BJ (cell line): ENCODE measurements around the gene STT3B. TPM values are rescaled to one million over a fixed set of nuclear protein-coding genes. Genes with fewer than 3 reads are reported as not detected.

Experiments
- CTCF ChIA-PET: fragments of 350-600 bp; formaldehyde crosslinking; extraction: SDS; loops from one replicate; lab custom pipeline; 2021; ENCODE audit warnings: antibody characterized with exemption, inconsistent platforms; lab: Yijun Ruan, JAX
- POLR2A ChIA-PET: fragments of 300-600 bp; sonication (Branson Sonifier 250); formaldehyde crosslinking; extraction: SDS; loops from one replicate; lab custom pipeline; 2021; ENCODE audit warnings: antibody characterized with exemption; lab: Charles Lee
- DNase-seq: peaks from one replicate; pipeline ENCODE4 v3.0.0-alpha.2; 2011; ENCODE audit warnings: low read depth
- H3K27me3 ChIP-seq: 2 replicates; pipeline ENCODE4 v1.6.0; 2011; ENCODE audit warnings: low read length; ENCODE audit not compliant: control insufficient read depth, insufficient read depth
- H3K36me3 ChIP-seq: 2 replicates; pipeline ENCODE4 v1.5.1; 2011; ENCODE audit warnings: low read length; ENCODE audit not compliant: control insufficient read depth, insufficient read depth
- H3K4me3 ChIP-seq: 2 replicates; pipeline ENCODE4 v1.5.1; 2011; ENCODE audit warnings: low read depth, mild to moderate bottlenecking, control low read depth, low read length
- CTCF ChIP-seq: IDR thresholded peaks from 2 replicates; pipeline ENCODE4 v1.5.1; 2011; ENCODE audit warnings: low read depth, mild to moderate bottlenecking, control low read depth, inconsistent platforms, low read length, moderate library complexity; ENCODE audit not compliant: insufficient read depth
- polyA minus RNA-seq: library from RNA; depleted of rRNA, polyadenylated mRNA; stranded (reverse); fragments of >200 nt; gene quantifications from 2 replicates; pipeline ENCODE4 v1.2.3, GENCODE V29; 2011; rRNA and poly(A)+ RNA removed
- polyA plus RNA-seq: library from polyadenylated mRNA; depleted of rRNA; stranded (reverse); fragments of >200 nt; gene quantifications from 2 replicates; pipeline ENCODE4 v1.2.3, GENCODE V29; 2011; rRNA removed

Gene STT3B
- 39.7 and 86.5 TPM in 2 replicates for polyA plus RNA-seq
- polyA minus RNA-seq, result 48.2 and 53.2 TPM in 2 replicates

- CTCF ChIA-PET, result interaction anchor here (0.8 to 1.5 kb wide), 2 partner anchors 34 to 611 kb away, joined by 3 to 4 read pairs; no protein-coding TSS in a partner anchor
- POLR2A ChIA-PET, result interaction anchor here (0.6 to 1.0 kb wide), 2 partner anchors 14 to 172 kb away, joined by 3 to 4 read pairs; no protein-coding TSS in a partner anchor
- H3K36me3 ChIP-seq, result no peaks in the 10 kb centered on the region
- peaks cover 4% of the 10 kb centered on the region for H3K27me3 ChIP-seq
- peak within 1 kb of the TSS; percentile 97 for H3K4me3 ChIP-seq
- DNase-seq, result no peak
- no peak for TF ChIP-seq CTCF
These were observed at the start of gene STT3B for GRCh38 chr3:31532587-31533168. TSS of gene STT3B (plus strand) at chr3:31532925. CDS start at chr3:31532999, 74 bp downstream.

- Histone ChIP-seq H3K4me3 (no peak overlapping the region), H3K27me3 (no peaks in the 10 kb centered on the region), H3K36me3 (no peaks in the 10 kb centered on the region)
- no peak for DNase-seq
- CTCF ChIA-PET, result no interaction called here
- POLR2A ChIA-PET, result no interaction called here
- no peak for TF ChIP-seq CTCF
These were observed 48.9 kb upstream of the STT3B start for GRCh38 chr3:31483776-31484175.

GRCh38 chr3:31485196-31485595 lies 47.5 kb upstream of the STT3B start:
- TF ChIP-seq CTCF, result no peak
- Histone ChIP-seq H3K4me3 (no peak overlapping the region), H3K27me3 (no peaks in the 10 kb centered on the region), H3K36me3 (no peaks in the 10 kb centered on the region)
- DNase-seq, result no peak
- ChIA-PET CTCF (no interaction called here), POLR2A (no interaction called here)

- Histone ChIP-seq H3K27me3 (no peaks in the 10 kb centered on the region), H3K4me3 (no peak overlapping the region), H3K36me3 (no peaks in the 10 kb centered on the region)
- POLR2A ChIA-PET, result no interaction called here
- TF ChIP-seq CTCF, result no peak
- no peak for DNase-seq
- CTCF ChIA-PET, result interaction anchor here (1.3 kb wide), 1 partner anchor 39 kb away, joined by 3 read pairs; no protein-coding TSS in a partner anchor
These were observed 45.7 kb upstream of the STT3B start for GRCh38 chr3:31486865-31487533.

- TF ChIP-seq CTCF, result no peak
- ChIA-PET POLR2A (no interaction called here), CTCF (no interaction called here)
- H3K27me3 ChIP-seq, result no peaks in the 10 kb centered on the region
- no peak overlapping the region for H3K4me3 ChIP-seq
- DNase-seq, result no peak
- no peaks in the 10 kb centered on the region for H3K36me3 ChIP-seq
These were observed 44.2 kb upstream of the STT3B start for GRCh38 chr3:31488475-31489017.
